ENCODE data around the gene CSNK1G2.

Gene CSNK1G2

DNA sequence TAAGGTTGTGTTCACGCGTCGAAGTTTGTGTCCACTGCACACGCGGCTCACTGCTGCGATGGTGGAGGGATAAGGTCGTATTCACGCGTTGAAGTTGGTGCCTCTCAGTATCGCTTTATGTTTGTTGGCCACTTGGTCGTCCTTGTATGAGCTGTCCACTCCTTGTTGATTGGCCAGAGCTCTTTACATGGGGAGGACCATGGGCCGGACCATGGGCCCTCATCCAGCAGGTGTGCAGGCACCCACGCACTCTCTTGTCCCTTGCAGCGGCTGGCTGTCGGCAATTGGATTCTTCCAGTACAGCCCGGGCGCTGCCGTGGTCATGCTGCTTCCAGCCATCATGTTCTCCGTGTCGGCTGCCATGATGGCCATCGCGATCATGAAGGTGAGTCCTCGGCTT lies 18.2 kb upstream of the CSNK1G2 start:
- no peak overlapping the region for H2BK120ac ChIP-seq (ENCODE audit: insufficient read depth, low read length, poor library complexity)
- H3K27ac ChIP-seq (ENCODE audit: low read depth, low read length), result no peak overlapping the region
- H3K9ac ChIP-seq (ENCODE audit: low read length), result no peak overlapping the region
- no peak overlapping the region for H3K4ac ChIP-seq (ENCODE audit: low read depth, low read length)
- H4K91ac ChIP-seq (ENCODE audit: low read depth, low read length), result no peak overlapping the region
- peaks cover 9% of the 10 kb centered on the region for H3K9me3 ChIP-seq (ENCODE audit: insufficient read depth, low read depth, low read length)
- H3K4me1 ChIP-seq (ENCODE audit: control insufficient read depth in 1 of 2, insufficient read depth in 2 of 2, low read length in 2 of 2), result no peaks in the 10 kb centered on the region
- H2AK5ac ChIP-seq (ENCODE audit: low read length), result no peak overlapping the region
- H4K8ac ChIP-seq (ENCODE audit: low read depth, low read length), result no peak overlapping the region
- no peak overlapping the region for H2BK12ac ChIP-seq (ENCODE audit: low read length)
- H3K4me3 ChIP-seq (ENCODE audit: low read depth, low read length), result no peak overlapping the region
- H3K79me1 ChIP-seq (ENCODE audit: low read length), result no peaks in the 10 kb centered on the region
- no peak overlapping the region for H3K23ac ChIP-seq (ENCODE audit: low read length)
- H2BK5ac ChIP-seq (ENCODE audit: low read depth, low read length, poor library complexity), result no peak overlapping the region
- no peaks in the 10 kb centered on the region for H3K79me2 ChIP-seq (ENCODE audit: control insufficient read depth, insufficient read depth, low read length, poor library complexity)
- no peaks in the 10 kb centered on the region for H3K27me3 ChIP-seq (ENCODE audit: insufficient read depth, low read length)
- H3K14ac ChIP-seq (ENCODE audit: low read length), result no peak overlapping the region
- WGBS (ENCODE audit: extremely low coverage, insufficient coverage, insufficient read length), result no CpG with 5 or more reads among the region's 23 CpGs
- no peak overlapping the region for H2AFZ ChIP-seq (ENCODE audit: insufficient read depth, low read length, poor library complexity)
- no peak overlapping the region for H3K4me2 ChIP-seq (ENCODE audit: low read length)
- H4K12ac ChIP-seq (ENCODE audit: low read depth, low read length), result no peak overlapping the region
- peaks cover 66 to 67% of the 10 kb centered on the region in 2 experiments for H3K36me3 ChIP-seq (ENCODE audit: control insufficient read depth in 1 of 2, insufficient read depth in 2 of 2, low read length in 2 of 2)
- no peak overlapping the region for H3K18ac ChIP-seq (ENCODE audit: low read length)
- DNase-seq, result no peak

DNA sequence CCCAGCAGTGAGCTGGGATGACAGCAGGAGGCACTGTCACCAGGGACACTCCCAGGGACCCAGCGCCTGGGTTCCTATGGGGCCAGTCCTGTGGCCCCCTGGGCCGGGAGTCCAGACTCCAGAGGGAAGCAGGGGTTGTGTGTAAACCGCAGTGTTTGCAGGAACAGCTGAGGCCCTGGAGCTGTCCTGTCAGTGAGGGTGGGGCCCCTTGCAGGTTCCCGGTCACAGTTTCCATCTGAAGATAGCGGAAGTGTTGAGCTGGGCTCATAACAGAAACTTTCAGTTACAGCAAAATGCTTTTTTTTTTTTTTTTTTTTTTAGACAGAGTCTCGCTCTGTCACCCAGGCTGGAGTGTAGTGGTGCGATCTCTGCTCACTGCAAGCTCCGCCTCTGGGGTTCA lies 17.7 kb upstream of the CSNK1G2 start:
- Histone ChIP-seq H3K18ac (ENCODE audit: low read length) (no peak overlapping the region), H3K9me3 (ENCODE audit: insufficient read depth, low read depth, low read length) (peaks cover 6% of the 10 kb centered on the region), H3K4me3 (ENCODE audit: low read depth, low read length) (no peak overlapping the region), H3K14ac (ENCODE audit: low read length) (no peak overlapping the region), H2BK12ac (ENCODE audit: low read length) (no peak overlapping the region), H3K36me3 (ENCODE audit: control insufficient read depth in 1 of 2, insufficient read depth in 2 of 2, low read length in 2 of 2) (peaks cover 61 to 62% of the 10 kb centered on the region in 2 experiments), H2BK5ac (ENCODE audit: low read depth, low read length, poor library complexity) (no peak overlapping the region), H3K4me1 (ENCODE audit: control insufficient read depth in 1 of 2, insufficient read depth in 2 of 2, low read length in 2 of 2) (no peaks in the 10 kb centered on the region), H4K8ac (ENCODE audit: low read depth, low read length) (no peak overlapping the region), H3K27ac (ENCODE audit: low read depth, low read length) (no peak overlapping the region), H4K12ac (ENCODE audit: low read depth, low read length) (no peak overlapping the region), H3K27me3 (ENCODE audit: insufficient read depth, low read length) (no peaks in the 10 kb centered on the region), H3K79me2 (ENCODE audit: control insufficient read depth, insufficient read depth, low read length, poor library complexity) (no peaks in the 10 kb centered on the region), H2BK120ac (ENCODE audit: insufficient read depth, low read length, poor library complexity) (no peak overlapping the region), H2AK5ac (ENCODE audit: low read length) (no peak overlapping the region), H4K91ac (ENCODE audit: low read depth, low read length) (no peak overlapping the region), H3K9ac (ENCODE audit: low read length) (no peak overlapping the region), H2AFZ (ENCODE audit: insufficient read depth, low read length, poor library complexity) (no peak overlapping the region), H3K4me2 (ENCODE audit: low read length) (no peak overlapping the region), H3K23ac (ENCODE audit: low read length) (no peak overlapping the region), H3K79me1 (ENCODE audit: low read length) (no peaks in the 10 kb centered on the region), H3K4ac (ENCODE audit: low read depth, low read length) (no peak overlapping the region)
- no peak for DNase-seq
- WGBS (ENCODE audit: extremely low coverage, insufficient coverage, insufficient read length), result no CpG with 5 or more reads among the region's 8 CpGs

DNA sequence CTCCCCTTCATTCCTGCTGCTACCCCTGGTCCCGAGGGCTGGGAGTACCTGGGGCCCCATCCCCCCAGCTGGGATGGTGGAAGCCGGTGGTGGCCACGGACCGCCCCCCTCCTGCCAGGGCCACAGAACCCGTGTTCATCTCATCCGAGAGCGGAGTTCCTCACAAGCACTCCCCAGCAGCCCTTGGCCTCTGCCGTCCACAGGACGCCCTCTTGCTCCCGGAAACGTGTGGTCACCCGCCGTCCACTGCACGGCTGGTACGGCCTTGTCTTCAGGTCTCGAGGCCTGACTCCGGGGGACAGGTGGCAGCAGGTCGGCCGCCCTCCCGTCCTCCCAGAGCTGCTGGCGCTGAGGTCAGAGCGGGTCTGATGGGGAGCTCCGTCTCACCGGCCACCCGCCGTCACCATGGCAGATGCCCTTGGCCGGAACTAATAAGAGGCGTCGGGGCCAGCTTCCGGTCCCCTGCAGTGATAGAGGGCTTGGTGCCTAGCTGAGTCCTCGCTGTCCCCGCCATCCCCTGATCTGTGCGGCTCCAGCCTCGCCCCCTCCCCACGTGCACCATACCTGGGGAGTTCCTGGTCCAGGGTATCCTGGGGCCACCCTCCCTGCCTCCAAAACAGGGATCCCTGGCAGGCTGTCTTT lies 16.5 kb upstream of the CSNK1G2 start:
- no peaks in the 10 kb centered on the region for H3K27me3 ChIP-seq (ENCODE audit: insufficient read depth, low read length)
- WGBS (ENCODE audit: extremely low coverage, insufficient coverage, insufficient read length), result no CpG with 5 or more reads among the region's 35 CpGs
- no peak overlapping the region for H3K4ac ChIP-seq (ENCODE audit: low read depth, low read length)
- peaks cover 6% of the 10 kb centered on the region for H3K9me3 ChIP-seq (ENCODE audit: insufficient read depth, low read depth, low read length)
- no peak overlapping the region for H3K27ac ChIP-seq (ENCODE audit: low read depth, low read length)
- H3K4me3 ChIP-seq (ENCODE audit: low read depth, low read length), result no peak overlapping the region
- H4K91ac ChIP-seq (ENCODE audit: low read depth, low read length), result no peak overlapping the region
- no peaks in the 10 kb centered on the region for H3K4me1 ChIP-seq (ENCODE audit: control insufficient read depth in 1 of 2, insufficient read depth in 2 of 2, low read length in 2 of 2)
- no peak overlapping the region for H3K14ac ChIP-seq (ENCODE audit: low read length)
- H3K4me2 ChIP-seq (ENCODE audit: low read length), result no peak overlapping the region
- H4K8ac ChIP-seq (ENCODE audit: low read depth, low read length), result no peak overlapping the region
- H3K18ac ChIP-seq (ENCODE audit: low read length), result no peak overlapping the region
- no peak overlapping the region for H4K12ac ChIP-seq (ENCODE audit: low read depth, low read length)
- no peak for DNase-seq
- H3K9ac ChIP-seq (ENCODE audit: low read length), result no peak overlapping the region
- H2AK5ac ChIP-seq (ENCODE audit: low read length), result no peak overlapping the region
- H2BK5ac ChIP-seq (ENCODE audit: low read depth, low read length, poor library complexity), result no peak overlapping the region
- no peak overlapping the region for H2AFZ ChIP-seq (ENCODE audit: insufficient read depth, low read length, poor library complexity)
- no peaks in the 10 kb centered on the region for H3K79me1 ChIP-seq (ENCODE audit: low read length)
- no peak overlapping the region for H2BK120ac ChIP-seq (ENCODE audit: insufficient read depth, low read length, poor library complexity)
- H3K36me3 ChIP-seq (ENCODE audit: control insufficient read depth in 1 of 2, insufficient read depth in 2 of 2, low read length in 2 of 2), result peaks cover 53 to 54% of the 10 kb centered on the region in 2 experiments
- H3K79me2 ChIP-seq (ENCODE audit: control insufficient read depth, insufficient read depth, low read length, poor library complexity), result no peaks in the 10 kb centered on the region
- H2BK12ac ChIP-seq (ENCODE audit: low read length), result no peak overlapping the region
- no peak overlapping the region for H3K23ac ChIP-seq (ENCODE audit: low read length)

DNA sequence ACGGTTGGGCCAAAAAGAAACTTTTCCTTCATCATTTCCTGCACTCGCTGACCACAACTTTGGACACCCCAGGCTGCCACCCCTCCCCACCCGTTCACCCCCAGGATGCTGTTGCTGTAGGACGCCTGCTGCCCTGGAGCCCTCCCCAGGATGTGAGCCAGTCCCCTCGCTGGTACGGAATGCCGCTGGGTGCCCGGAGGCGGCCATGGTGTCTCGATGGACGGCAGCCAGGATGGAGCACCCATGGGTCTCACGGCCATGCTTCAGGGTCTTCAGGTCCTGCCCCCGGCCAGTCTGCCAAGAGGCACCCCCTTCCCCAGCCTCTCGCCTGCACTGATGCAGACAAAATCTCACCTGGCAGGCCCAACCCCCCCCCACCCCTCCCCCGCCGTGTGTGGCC lies 15.4 kb upstream of the CSNK1G2 start:
- Histone ChIP-seq H4K8ac (ENCODE audit: low read depth, low read length) (no peak overlapping the region), H3K27ac (ENCODE audit: low read depth, low read length) (no peak overlapping the region), H2BK120ac (ENCODE audit: insufficient read depth, low read length, poor library complexity) (no peak overlapping the region), H3K4me1 (ENCODE audit: control insufficient read depth in 1 of 2, insufficient read depth in 2 of 2, low read length in 2 of 2) (peaks cover 4 to 5% of the 10 kb centered on the region in 2 experiments), H3K27me3 (ENCODE audit: insufficient read depth, low read length) (no peaks in the 10 kb centered on the region), H3K23ac (ENCODE audit: low read length) (no peak overlapping the region), H3K9ac (ENCODE audit: low read length) (no peak overlapping the region), H4K91ac (ENCODE audit: low read depth, low read length) (no peak overlapping the region), H3K18ac (ENCODE audit: low read length) (no peak overlapping the region), H2AFZ (ENCODE audit: insufficient read depth, low read length, poor library complexity) (no peak overlapping the region), H3K79me2 (ENCODE audit: control insufficient read depth, insufficient read depth, low read length, poor library complexity) (no peaks in the 10 kb centered on the region), H3K4me2 (ENCODE audit: low read length) (no peak overlapping the region), H4K12ac (ENCODE audit: low read depth, low read length) (no peak overlapping the region), H2BK12ac (ENCODE audit: low read length) (no peak overlapping the region), H3K4me3 (ENCODE audit: low read depth, low read length) (no peak overlapping the region), H3K4ac (ENCODE audit: low read depth, low read length) (no peak overlapping the region), H3K9me3 (ENCODE audit: insufficient read depth, low read depth, low read length) (peaks cover 6% of the 10 kb centered on the region), H3K36me3 (ENCODE audit: control insufficient read depth in 1 of 2, insufficient read depth in 2 of 2, low read length in 2 of 2) (peaks cover 44 to 45% of the 10 kb centered on the region in 2 experiments), H3K14ac (ENCODE audit: low read length) (no peak overlapping the region), H3K79me1 (ENCODE audit: low read length) (no peaks in the 10 kb centered on the region), H2AK5ac (ENCODE audit: low read length) (no peak overlapping the region), H2BK5ac (ENCODE audit: low read depth, low read length, poor library complexity) (no peak overlapping the region)
- WGBS (ENCODE audit: extremely low coverage, insufficient coverage, insufficient read length), result no CpG with 5 or more reads among the region's 16 CpGs
- DNase-seq, result no peak
